GM23338 (cell line): ENCODE data around the gene GAREM2. TPM values are rescaled to one million over a fixed set of nuclear protein-coding genes. Genes with fewer than 3 reads are reported as not detected.

ENCODE experiments used
- ATAC-seq: fragments of 200-7000 bp; cut with Tn5 transposase; 3 replicates; pipeline ENCODE4 v1.9.1; 2020
- DNase-seq: peaks from one replicate; pipeline ENCODE4 v3.0.0-alpha.2; 2015; ENCODE audit warnings: low spot score
- H2AFZ ChIP-seq: fragments of 200-600 bp; sonication (generic); 2 replicates; pipeline ENCODE4 v1.8.0; 2016; ENCODE audit warnings: antibody characterized with exemption, mild to moderate bottlenecking, moderate library complexity
- H3F3A ChIP-seq: fragments of 200-600 bp; sonication (generic); replicated peaks from 2 replicates; pipeline ENCODE4 v1.8.0; 2017; ENCODE audit warnings: antibody characterized with exemption, mixed run types, low read depth
- H3K27ac ChIP-seq: fragments of 200-600 bp; sonication (generic); 2 replicates; pipeline ENCODE4 v1.6.1; 2016; ENCODE audit warnings: low read depth
- H3K27me3 ChIP-seq: fragments of 200-600 bp; sonication (generic); 2 replicates; pipeline ENCODE4 v1.8.0; 2016; ENCODE audit warnings: mild to moderate bottlenecking, mixed run types, moderate library complexity; ENCODE audit not compliant: insufficient read depth
- H3K36me3 ChIP-seq: fragments of 200-600 bp; sonication (generic); 2 replicates; pipeline ENCODE4 v1.8.0; 2016; ENCODE audit warnings: mild to moderate bottlenecking; ENCODE audit not compliant: insufficient read depth
- H3K4me1 ChIP-seq: fragments of 200-600 bp; sonication (generic); 2 replicates; pipeline ENCODE4 v1.8.0; 2016; ENCODE audit warnings: mild to moderate bottlenecking, moderate library complexity; ENCODE audit not compliant: insufficient read depth
- H3K4me2 ChIP-seq: fragments of 200-600 bp; sonication (generic); 2 replicates; pipeline ENCODE4 v1.7.1; 2017; ENCODE audit warnings: mixed run types
- H3K4me3 ChIP-seq: fragments of 200-600 bp; sonication (generic); 2 replicates; pipeline ENCODE4 v1.6.1; 2016; ENCODE audit warnings: mixed run types
- H3K79me2 ChIP-seq: fragments of 200-600 bp; sonication (generic); replicated peaks from 2 replicates; pipeline ENCODE4 v1.8.0; 2017; ENCODE audit warnings: mild to moderate bottlenecking; ENCODE audit not compliant: insufficient read depth
- H3K9me2 ChIP-seq: fragments of 200-600 bp; sonication (generic); 2 replicates; pipeline ENCODE4 v1.8.0; 2017; ENCODE audit not compliant: insufficient read depth
- H4K20me1 ChIP-seq: fragments of 200-600 bp; sonication (generic); replicated peaks from 2 replicates; pipeline ENCODE4 v1.8.0; 2017; ENCODE audit warnings: mild to moderate bottlenecking; ENCODE audit not compliant: insufficient read depth
- H3K27ac Mint-ChIP-seq: 2 replicates; pipeline ENCODE4 v1.8.0; 2020; ENCODE audit warnings: inconsistent platforms, mild to moderate bottlenecking, moderate library complexity, mixed read lengths
- H3K27me3 Mint-ChIP-seq: 3 replicates; pipeline ENCODE4 v1.8.0; 2022; ENCODE audit warnings: low read depth, mild to moderate bottlenecking, moderate library complexity, mixed read lengths, inconsistent platforms; ENCODE audit not compliant: insufficient read depth, poor library complexity
- H3K36me3 Mint-ChIP-seq: 3 replicates; pipeline ENCODE4 v1.8.0; 2021; ENCODE audit warnings: low read depth, mild to moderate bottlenecking, inconsistent platforms, moderate library complexity, mixed read lengths
- H3K4me1 Mint-ChIP-seq: 3 replicates; pipeline ENCODE4 v1.8.0; 2020; ENCODE audit warnings: mild to moderate bottlenecking, inconsistent platforms, mixed read lengths
- H3K4me3 Mint-ChIP-seq: 3 replicates; pipeline ENCODE4 v1.8.0; 2021; ENCODE audit warnings: moderate library complexity, mild to moderate bottlenecking, inconsistent platforms, mixed read lengths
- H3K9me3 Mint-ChIP-seq: 3 replicates; pipeline ENCODE4 v1.8.0; 2020; ENCODE audit warnings: moderate library complexity, mild to moderate bottlenecking, inconsistent platforms, mixed read lengths
- ETS1 ChIP-seq: IDR thresholded peaks from 2 replicates; pipeline ENCODE4 v1.6.1; 2016; ENCODE audit warnings: antibody characterized with exemption
- EZH2phosphoT487 ChIP-seq: fragments of 200-600 bp; sonication (generic); IDR thresholded peaks from one replicate; pipeline ENCODE4 v1.8.1; 2018; ENCODE audit warnings: antibody characterized with exemption; ENCODE audit not compliant: unreplicated experiment
- JUNB ChIP-seq: IDR thresholded peaks from one replicate; pipeline ENCODE4 v1.6.1; 2016; ENCODE audit warnings: antibody characterized with exemption; ENCODE audit not compliant: unreplicated experiment
- NANOG ChIP-seq: IDR thresholded peaks from 2 replicates; pipeline ENCODE4 v1.6.1; 2016; ENCODE audit warnings: antibody characterized with exemption, borderline replicate concordance
- POLR2AphosphoS5 ChIP-seq: IDR thresholded peaks from 2 replicates; pipeline ENCODE4 v1.6.1; 2016; ENCODE audit warnings: antibody characterized with exemption, low read depth
- STAT1 ChIP-seq: IDR thresholded peaks from one replicate; pipeline ENCODE4 v1.6.1; 2016; ENCODE audit warnings: antibody characterized with exemption; ENCODE audit not compliant: unreplicated experiment
- ZNF114 ChIP-seq: fragments of 250-450 bp; sonication (Bioruptor Pico); IDR thresholded peaks from 2 replicates; pipeline ENCODE4 v1.5.0; 2020; ENCODE audit warnings: mild to moderate bottlenecking, moderate library complexity
- ZNF331 ChIP-seq: fragments of 250-450 bp; sonication (Bioruptor Pico); IDR thresholded peaks from 2 replicates; pipeline ENCODE4 v1.5.0; 2020; ENCODE audit warnings: low read depth, mild to moderate bottlenecking, moderate library complexity
- ZNF462 ChIP-seq: fragments of 250-450 bp; sonication (Bioruptor Pico); IDR thresholded peaks from 2 replicates; pipeline ENCODE4 v1.5.0; 2020; ENCODE audit warnings: mild to moderate bottlenecking, moderate library complexity
- polyA plus RNA-seq: library from polyadenylated mRNA; unstranded; fragments of >200 nt; fragmentation: Nextera tagmentation; extraction: Ambion mirVana; gene quantifications from 2 replicates; pipeline ENCODE4 v1.2.1, GENCODE V29; 2016
- total RNA-seq: library from RNA; depleted of rRNA; stranded (reverse); fragments of >200 nt; shearing (Covaris generic); gene quantifications from 2 replicates; pipeline ENCODE4 v1.2.3, GENCODE V29; 2014
- TF ChIP-seq, protein P1 (sequence below), 2 experiments: fragments of 200-600 bp in 1 of 2; sonication (generic) in 1 of 2; conservative IDR thresholded peaks; 2 replicates each; pipeline versions ENCODE4 v1.5.1 to v1.6.1; 2016 to 2017; ENCODE audit warnings: antibody characterized with exemption in 2 of 2, low read depth in 2 of 2, mild to moderate bottlenecking in 2 of 2, moderate library complexity in 1 of 2
- TF ChIP-seq, protein P2 (sequence below): IDR thresholded peaks from one replicate; pipeline ENCODE4 v1.6.1; 2018; ENCODE audit warnings: antibody characterized with exemption; ENCODE audit not compliant: unreplicated experiment

GAREM2 gene
- total and polyA plus RNA-seq, 2 experiments from 2014 or later: 3.8 to 23.8 TPM

DNA sequence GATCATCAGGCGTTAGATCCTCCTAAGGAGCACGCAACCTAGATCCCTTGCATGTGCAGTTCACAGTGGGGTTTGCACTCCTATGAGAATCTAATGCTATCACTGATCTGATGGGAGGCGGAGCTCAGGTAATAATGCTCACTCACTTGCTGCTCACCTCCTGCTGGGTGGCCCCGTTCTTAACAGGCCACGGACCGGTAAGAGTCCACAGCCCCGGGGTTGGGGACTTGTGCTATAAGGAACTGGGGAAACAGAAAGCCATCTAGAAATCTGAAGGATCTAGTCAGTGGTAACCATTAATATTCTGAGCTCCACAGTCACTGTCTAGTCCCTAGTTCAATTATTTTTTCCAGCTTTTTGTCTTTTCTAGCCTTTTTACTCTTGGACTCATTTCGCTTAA lies 44.7 kb upstream of the GAREM2 start:
- peaks cover 6% of the 10 kb centered on the region; the same call in 1 of the 2 replicates for H3K36me3 ChIP-seq
- H3K9me2 ChIP-seq: no peaks in the 10 kb centered on the region
- peaks cover 10% of the 10 kb centered on the region; the same call in 1 of the 2 replicates for H3K4me1 ChIP-seq
- H3K4me2 ChIP-seq: no peak overlapping the region
- H3K36me3 Mint-ChIP-seq: peaks cover 22% of the 10 kb centered on the region; the same call in 2 of the 3 replicates
- ATAC-seq (peak; percentile 57), DNase-seq (no peak)
- H3K27me3 Mint-ChIP-seq: no peaks in the 10 kb centered on the region
- peaks cover 59% of the 10 kb centered on the region for H3K79me2 ChIP-seq
- no peak overlapping the region for H3K4me3 Mint-ChIP-seq
- peak overlapping the region; percentile 56; the same call in 1 of the 2 replicates for H3K27ac Mint-ChIP-seq
- 0 out of 2 replicates have a peak overlapping the region, but pooled peaks have one; percentile 20 for H3K27ac ChIP-seq
- H3K4me1 Mint-ChIP-seq: peaks cover 14% of the 10 kb centered on the region; the same call in 2 of the 3 replicates
- H3K27me3 ChIP-seq: no peaks in the 10 kb centered on the region
- peaks cover 29% of the 10 kb centered on the region for H4K20me1 ChIP-seq
- TF ChIP-seq ZNF331 (CRISPR knock-in tag) (no peak), EZH2phosphoT487 (no peak), STAT1 (no peak), ZNF114 (CRISPR knock-in tag) (no peak), ZNF462 (CRISPR knock-in tag) (no peak), NANOG (no peak), POLR2AphosphoS5 (no peak), ETS1 (no peak), JUNB (no peak)
- TF ChIP-seq, protein P1, sequence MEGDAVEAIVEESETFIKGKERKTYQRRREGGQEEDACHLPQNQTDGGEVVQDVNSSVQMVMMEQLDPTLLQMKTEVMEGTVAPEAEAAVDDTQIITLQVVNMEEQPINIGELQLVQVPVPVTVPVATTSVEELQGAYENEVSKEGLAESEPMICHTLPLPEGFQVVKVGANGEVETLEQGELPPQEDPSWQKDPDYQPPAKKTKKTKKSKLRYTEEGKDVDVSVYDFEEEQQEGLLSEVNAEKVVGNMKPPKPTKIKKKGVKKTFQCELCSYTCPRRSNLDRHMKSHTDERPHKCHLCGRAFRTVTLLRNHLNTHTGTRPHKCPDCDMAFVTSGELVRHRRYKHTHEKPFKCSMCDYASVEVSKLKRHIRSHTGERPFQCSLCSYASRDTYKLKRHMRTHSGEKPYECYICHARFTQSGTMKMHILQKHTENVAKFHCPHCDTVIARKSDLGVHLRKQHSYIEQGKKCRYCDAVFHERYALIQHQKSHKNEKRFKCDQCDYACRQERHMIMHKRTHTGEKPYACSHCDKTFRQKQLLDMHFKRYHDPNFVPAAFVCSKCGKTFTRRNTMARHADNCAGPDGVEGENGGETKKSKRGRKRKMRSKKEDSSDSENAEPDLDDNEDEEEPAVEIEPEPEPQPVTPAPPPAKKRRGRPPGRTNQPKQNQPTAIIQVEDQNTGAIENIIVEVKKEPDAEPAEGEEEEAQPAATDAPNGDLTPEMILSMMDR (conservative IDR thresholded peaks at IDR 0.05; ENCODE audit: low read depth in 2 of 2): no peak
- TF ChIP-seq, protein P2, sequence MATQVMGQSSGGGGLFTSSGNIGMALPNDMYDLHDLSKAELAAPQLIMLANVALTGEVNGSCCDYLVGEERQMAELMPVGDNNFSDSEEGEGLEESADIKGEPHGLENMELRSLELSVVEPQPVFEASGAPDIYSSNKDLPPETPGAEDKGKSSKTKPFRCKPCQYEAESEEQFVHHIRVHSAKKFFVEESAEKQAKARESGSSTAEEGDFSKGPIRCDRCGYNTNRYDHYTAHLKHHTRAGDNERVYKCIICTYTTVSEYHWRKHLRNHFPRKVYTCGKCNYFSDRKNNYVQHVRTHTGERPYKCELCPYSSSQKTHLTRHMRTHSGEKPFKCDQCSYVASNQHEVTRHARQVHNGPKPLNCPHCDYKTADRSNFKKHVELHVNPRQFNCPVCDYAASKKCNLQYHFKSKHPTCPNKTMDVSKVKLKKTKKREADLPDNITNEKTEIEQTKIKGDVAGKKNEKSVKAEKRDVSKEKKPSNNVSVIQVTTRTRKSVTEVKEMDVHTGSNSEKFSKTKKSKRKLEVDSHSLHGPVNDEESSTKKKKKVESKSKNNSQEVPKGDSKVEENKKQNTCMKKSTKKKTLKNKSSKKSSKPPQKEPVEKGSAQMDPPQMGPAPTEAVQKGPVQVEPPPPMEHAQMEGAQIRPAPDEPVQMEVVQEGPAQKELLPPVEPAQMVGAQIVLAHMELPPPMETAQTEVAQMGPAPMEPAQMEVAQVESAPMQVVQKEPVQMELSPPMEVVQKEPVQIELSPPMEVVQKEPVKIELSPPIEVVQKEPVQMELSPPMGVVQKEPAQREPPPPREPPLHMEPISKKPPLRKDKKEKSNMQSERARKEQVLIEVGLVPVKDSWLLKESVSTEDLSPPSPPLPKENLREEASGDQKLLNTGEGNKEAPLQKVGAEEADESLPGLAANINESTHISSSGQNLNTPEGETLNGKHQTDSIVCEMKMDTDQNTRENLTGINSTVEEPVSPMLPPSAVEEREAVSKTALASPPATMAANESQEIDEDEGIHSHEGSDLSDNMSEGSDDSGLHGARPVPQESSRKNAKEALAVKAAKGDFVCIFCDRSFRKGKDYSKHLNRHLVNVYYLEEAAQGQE: no peak
- no peak overlapping the region for H2AFZ ChIP-seq
- no peak overlapping the region for H3K4me3 ChIP-seq
- no peaks in the 10 kb centered on the region; the same call in 1 of the 2 replicates for H3F3A ChIP-seq
- no peaks in the 10 kb centered on the region for H3K9me3 Mint-ChIP-seq
